Mesenchymal stem cell (in vitro differentiated cells and primary cell): ENCODE measurements around the gene AANAT.

Source experiments
- DNase-seq: peaks from one replicate; pipeline ENCODE4 v3.0.0-alpha.2; 2013
- H2AFZ ChIP-seq: one replicate; pipeline ENCODE4 v1.6.1; 2013; ENCODE audit warnings: low read depth, mild to moderate bottlenecking, control low read depth, inconsistent platforms, low read length, moderate library complexity
- H2AK5ac ChIP-seq: 2 replicates; pipeline ENCODE4 v1.6.1; 2013; ENCODE audit warnings: low read length, moderate library complexity, mild to moderate bottlenecking, inconsistent platforms; ENCODE audit not compliant: severe bottlenecking
- H2BK120ac ChIP-seq: one replicate; pipeline ENCODE4 v1.6.1; 2013; ENCODE audit warnings: low read depth, mild to moderate bottlenecking, inconsistent platforms, low read length, moderate library complexity
- H2BK12ac ChIP-seq, 2 experiments: one replicate each; pipeline ENCODE4 v1.6.1; 2013; ENCODE audit warnings: inconsistent platforms in 2 of 2, low read length in 2 of 2, mild to moderate bottlenecking in 2 of 2, moderate library complexity in 2 of 2, control low read depth in 1 of 2
- H2BK15ac ChIP-seq: one replicate; pipeline ENCODE4 v1.6.1; 2013; ENCODE audit warnings: mild to moderate bottlenecking, low read depth, inconsistent platforms; ENCODE audit not compliant: poor library complexity, severe bottlenecking
- H2BK5ac ChIP-seq: 2 replicates; pipeline ENCODE4 v1.6.1; 2013; ENCODE audit warnings: low read depth, mild to moderate bottlenecking, low read length, control low read depth, inconsistent platforms; ENCODE audit not compliant: poor library complexity, severe bottlenecking
- H3K14ac ChIP-seq, 2 experiments: one replicate each; pipeline ENCODE4 v1.6.1; 2013; ENCODE audit warnings: inconsistent platforms in 2 of 2, low read length in 2 of 2, control low read depth in 1 of 2, mild to moderate bottlenecking in 1 of 2, moderate library complexity in 1 of 2
- H3K18ac ChIP-seq, 2 experiments: one replicate each; pipeline ENCODE4 v1.6.1; 2013; ENCODE audit warnings: inconsistent platforms in 2 of 2, low read length in 2 of 2, control low read depth in 1 of 2, low read depth in 1 of 2, mild to moderate bottlenecking in 1 of 2
- H3K23ac ChIP-seq, 2 experiments: one replicate each; pipeline ENCODE4 v1.6.1; 2013; ENCODE audit warnings: inconsistent platforms in 2 of 2, low read length in 2 of 2, mild to moderate bottlenecking in 2 of 2, moderate library complexity in 2 of 2, control low read depth in 1 of 2
- H3K27ac ChIP-seq: 2 replicates; pipeline ENCODE4 v1.5.1; 2013; ENCODE audit warnings: mild to moderate bottlenecking, moderate library complexity, low read length, control low read depth, inconsistent platforms; ENCODE audit not compliant: poor library complexity, severe bottlenecking
- H3K27me3 ChIP-seq, 2 experiments: 2 replicates each; pipeline versions ENCODE4 v1.6.1 to v1.7.0; 2013; ENCODE audit warnings: low read length in 2 of 2, mild to moderate bottlenecking in 2 of 2, moderate library complexity in 2 of 2, control low read depth in 1 of 2, inconsistent platforms in 1 of 2; ENCODE audit not compliant: control insufficient read depth in 1 of 2, insufficient read depth in 1 of 2
- H3K36me3 ChIP-seq, 2 experiments: 2 replicates each; pipeline versions ENCODE4 v1.6.1 to v1.7.0; 2013; ENCODE audit warnings: low read length in 2 of 2, control low read depth in 1 of 2, inconsistent platforms in 1 of 2, low read depth in 1 of 2, mild to moderate bottlenecking in 1 of 2; ENCODE audit not compliant: insufficient read depth in 2 of 2, control insufficient read depth in 1 of 2
- H3K4ac ChIP-seq, 2 experiments: one replicate each; pipeline ENCODE4 v1.6.1; 2013; ENCODE audit warnings: inconsistent platforms in 2 of 2, low read length in 2 of 2, mild to moderate bottlenecking in 2 of 2, moderate library complexity in 2 of 2, control low read depth in 1 of 2, low read depth in 1 of 2
- H3K4me1 ChIP-seq: 2 replicates; pipeline ENCODE4 v1.6.1; 2013; ENCODE audit warnings: low read depth, low read length, control low read depth; ENCODE audit not compliant: control insufficient read depth, insufficient read depth
- H3K4me2 ChIP-seq: 2 replicates; pipeline ENCODE4 v1.6.1; 2013; ENCODE audit warnings: low read length, mild to moderate bottlenecking, inconsistent platforms; ENCODE audit not compliant: poor library complexity, severe bottlenecking
- H3K4me3 ChIP-seq, 2 experiments: 2 replicates each; pipeline versions ENCODE4 v1.5.1 to v1.7.0; 2013; ENCODE audit warnings: low read length in 2 of 2, mild to moderate bottlenecking in 2 of 2, control low read depth in 1 of 2, low read depth in 1 of 2; ENCODE audit not compliant: insufficient read depth in 1 of 2
- H3K79me1 ChIP-seq: replicated peaks from 2 replicates; pipeline ENCODE4 v1.6.1; 2013; ENCODE audit warnings: mild to moderate bottlenecking, control low read depth, low read length, inconsistent platforms; ENCODE audit not compliant: poor library complexity, severe bottlenecking
- H3K9ac ChIP-seq: 2 replicates; pipeline ENCODE4 v1.7.0; 2013; ENCODE audit warnings: mild to moderate bottlenecking, low read length, moderate library complexity
- H3K9me3 ChIP-seq: 2 replicates; pipeline ENCODE4 v1.7.0; 2013; ENCODE audit warnings: mild to moderate bottlenecking, low read length; ENCODE audit not compliant: control insufficient read depth
- H4K8ac ChIP-seq: one replicate; pipeline ENCODE4 v1.6.1; 2013; ENCODE audit warnings: inconsistent platforms, mild to moderate bottlenecking, low read length, moderate library complexity
- H4K91ac ChIP-seq: one replicate; pipeline ENCODE4 v1.6.1; 2013; ENCODE audit warnings: mild to moderate bottlenecking, low read length, inconsistent platforms
- WGBS: methylation state at CpG from one replicate; pipeline ENCODE4 v1.1.7; 2013; ENCODE audit warnings: mixed read lengths; 5-methylcytosine and 5-hydroxymethylcytosine counted together

AANAT gene

GRCh38 chr17:76501827-76502307 lies 34.5 kb downstream of the AANAT start:
- H3K9me3 ChIP-seq = no peaks in the 10 kb centered on the region
- 70% methylated on average over 11 of the region's 11 CpGs for WGBS
- H3K4me3 ChIP-seq = peak overlapping the region in 1 of 2 experiments; percentile 72
- peak overlapping the region; percentile 80 for H2AFZ ChIP-seq
- H3K4me2 ChIP-seq = peak overlapping the region; percentile 0
- H3K9ac ChIP-seq = peak overlapping the region; percentile 70
- DNase-seq = no peak
- peaks cover 44% of the 10 kb centered on the region for H3K4me1 ChIP-seq
- H3K23ac ChIP-seq = no peak overlapping the region
- H3K14ac ChIP-seq = peak overlapping the region in 1 of 2 experiments; percentile 81
- peak overlapping the region in 1 of 2 experiments; percentile 87 for H3K4ac ChIP-seq
- H3K27me3 ChIP-seq = peaks cover 3 to 46% of the 10 kb centered on the region in 2 experiments
- H2AK5ac ChIP-seq = peak overlapping the region; percentile 37
- H2BK15ac ChIP-seq = no peak overlapping the region
- peak overlapping the region; percentile 42 for H4K8ac ChIP-seq
- peak overlapping the region in 1 of 2 experiments; percentile 75 for H2BK12ac ChIP-seq
- no peak overlapping the region for H2BK120ac ChIP-seq
- H3K79me1 ChIP-seq = no peaks in the 10 kb centered on the region
- H3K36me3 ChIP-seq = peaks cover 0 to 4% of the 10 kb centered on the region in 2 experiments
- H2BK5ac ChIP-seq = peak overlapping the region; percentile 47
- peak overlapping the region; percentile 63 to 86 for H3K18ac ChIP-seq
- peak overlapping the region; percentile 30 for H4K91ac ChIP-seq
- no peak overlapping the region for H3K27ac ChIP-seq

GRCh38 chr17:76502341-76503211 lies 35.2 kb downstream of the AANAT start:
- Histone ChIP-seq H4K8ac (no peak overlapping the region), H3K4me2 (no peak overlapping the region), H2BK12ac (peak overlapping the region in 1 of 2 experiments; percentile 25), H2AK5ac (no peak overlapping the region), H3K4ac (no peak overlapping the region), H3K27ac (no peak overlapping the region), H3K14ac (no peak overlapping the region), H2BK5ac (no peak overlapping the region), H4K91ac (no peak overlapping the region), H3K36me3 (peaks cover 0 to under 1% of the 10 kb centered on the region in 2 experiments), H3K18ac (no peak overlapping the region), H3K9ac (no peak overlapping the region), H3K79me1 (no peaks in the 10 kb centered on the region), H2BK15ac (no peak overlapping the region), H2BK120ac (no peak overlapping the region), H3K4me1 (peaks cover 36% of the 10 kb centered on the region), H3K27me3 (peaks cover 10 to 46% of the 10 kb centered on the region in 2 experiments), H3K23ac (no peak overlapping the region), H2AFZ (no peak overlapping the region), H3K4me3 (no peak overlapping the region), H3K9me3 (no peaks in the 10 kb centered on the region)
- DNase-seq = no peak
- WGBS = 84% methylated on average over 7 of the region's 8 CpGs

- Histone ChIP-seq H3K23ac (no peak overlapping the region), H3K4me3 (no peak overlapping the region), H3K9me3 (no peaks in the 10 kb centered on the region), H2BK15ac (no peak overlapping the region), H3K9ac (no peak overlapping the region), H3K4me2 (no peak overlapping the region), H3K14ac (no peak overlapping the region), H4K91ac (no peak overlapping the region), H2BK5ac (no peak overlapping the region), H2BK12ac (no peak overlapping the region), H2BK120ac (no peak overlapping the region), H3K36me3 (no peaks in the 10 kb centered on the region), H3K4me1 (peaks cover 22% of the 10 kb centered on the region), H3K27me3 (peaks cover 14 to 54% of the 10 kb centered on the region in 2 experiments), H4K8ac (no peak overlapping the region), H3K18ac (no peak overlapping the region), H3K79me1 (no peaks in the 10 kb centered on the region), H2AK5ac (no peak overlapping the region), H2AFZ (no peak overlapping the region), H3K27ac (no peak overlapping the region), H3K4ac (no peak overlapping the region)
- DNase-seq = peak; percentile 43
- 71% methylated on average over 5 of the region's 7 CpGs for WGBS
Measured at GRCh38 chr17:76504117-76504516, 36.7 kb downstream of the AANAT start.
